Hypothalamus (tissue), 51 donors: Measurements from ENCODE around the gene ARID1B.
"Not testable (repeated sequence)": the region's sequence is repeated elsewhere in the genome, so short reads cannot be mapped to it uniquely, and the experiment has no call there.

ENCODE experiments used
- DNase-seq, 51 donors: peaks; one replicate each; lab custom pipeline; 2025; lab: John Stamatoyannopoulos, UW

Gene ARID1B

GRCh38 chr6:157137501-157137900 is 360.3 kb downstream of the ARID1B start:
- no peak for DNase-seq

GRCh38 chr6:157139054-157139708 is 362.0 kb downstream of the ARID1B start:
- peak in 1 of 51 donors; percentile 4 for DNase-seq

- DNase-seq, result no peak
Measured at GRCh38 chr6:157143171-157143889, 366.2 kb downstream of the ARID1B start.

DNA sequence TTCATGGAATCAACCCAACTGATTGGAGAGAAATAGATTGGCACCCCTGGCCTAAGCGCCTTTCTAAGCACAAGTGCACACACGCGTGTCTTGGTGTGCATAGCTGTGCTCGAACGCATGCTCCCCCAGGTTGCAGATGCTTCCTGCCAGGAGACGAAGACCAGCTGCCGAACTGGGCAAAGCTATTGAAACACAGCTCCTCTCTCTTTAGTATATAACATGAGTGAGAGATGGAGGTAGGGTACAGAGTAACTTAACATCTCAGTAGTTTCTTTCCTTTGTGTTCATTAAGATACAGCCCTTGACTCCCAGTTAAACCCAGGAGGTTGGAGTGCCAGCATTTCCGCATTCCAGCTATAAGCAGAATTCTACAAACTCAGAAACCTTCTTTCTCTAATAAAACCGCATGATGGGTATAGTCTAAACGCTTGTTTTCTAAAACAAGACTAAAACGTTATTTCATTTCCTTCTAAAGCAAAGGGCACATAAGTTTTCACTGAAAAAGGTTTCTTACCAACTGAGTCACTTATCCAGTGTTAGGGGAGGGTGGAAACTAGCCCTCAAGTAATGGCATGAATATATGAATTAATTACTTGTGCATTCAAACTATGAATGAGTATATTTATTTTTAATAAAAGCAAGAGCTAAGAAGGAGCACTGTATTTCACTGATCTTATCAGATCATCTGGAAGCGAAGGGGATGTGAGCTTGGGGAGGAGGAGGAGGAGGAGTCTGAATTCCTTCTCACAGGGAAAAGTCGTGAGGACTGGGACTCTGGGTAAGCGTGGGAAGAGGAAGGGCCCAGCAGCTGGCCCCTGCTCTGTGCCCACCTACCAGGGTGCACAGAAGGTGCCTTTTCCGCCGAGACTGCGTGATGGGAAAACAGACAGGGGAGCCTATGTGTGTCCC is 367.0 kb downstream of the ARID1B start:
- DNase-seq, result no peak

GRCh38 chr6:157144859-157145568 is 367.8 kb downstream of the ARID1B start:
- DNase-seq, result no peak

DNA sequence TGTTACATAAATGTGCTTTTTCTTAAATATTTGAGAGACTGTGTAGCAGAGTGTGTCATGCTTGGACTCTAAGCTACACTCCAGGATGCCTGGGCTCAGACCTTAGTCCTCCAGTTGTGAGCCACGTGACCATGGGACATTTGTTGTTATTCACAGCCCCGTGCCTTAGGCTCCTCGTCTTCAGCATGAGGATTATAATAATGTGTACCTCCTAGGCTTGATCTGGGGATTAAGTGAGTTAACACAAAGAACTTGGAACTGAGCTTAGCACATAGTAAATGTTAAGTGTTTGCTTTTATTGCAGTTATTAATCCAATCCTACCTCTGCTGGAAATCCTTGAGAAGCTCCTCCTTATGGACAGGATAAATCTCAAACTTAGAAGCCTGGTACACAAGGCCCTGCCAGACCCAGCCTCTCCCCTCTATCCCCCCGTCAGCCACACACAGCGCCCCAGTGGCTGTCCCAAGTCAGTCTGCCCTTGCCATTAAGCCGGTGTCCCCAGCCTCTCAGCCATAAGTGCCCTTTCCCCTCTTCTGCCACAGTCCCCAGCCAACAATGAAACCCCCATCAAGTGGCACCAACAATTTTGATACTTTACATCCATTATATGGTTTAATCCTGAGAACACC is 368.6 kb downstream of the ARID1B start:
- peak in 1 of 51 donors; percentile 28 for DNase-seq

DNA sequence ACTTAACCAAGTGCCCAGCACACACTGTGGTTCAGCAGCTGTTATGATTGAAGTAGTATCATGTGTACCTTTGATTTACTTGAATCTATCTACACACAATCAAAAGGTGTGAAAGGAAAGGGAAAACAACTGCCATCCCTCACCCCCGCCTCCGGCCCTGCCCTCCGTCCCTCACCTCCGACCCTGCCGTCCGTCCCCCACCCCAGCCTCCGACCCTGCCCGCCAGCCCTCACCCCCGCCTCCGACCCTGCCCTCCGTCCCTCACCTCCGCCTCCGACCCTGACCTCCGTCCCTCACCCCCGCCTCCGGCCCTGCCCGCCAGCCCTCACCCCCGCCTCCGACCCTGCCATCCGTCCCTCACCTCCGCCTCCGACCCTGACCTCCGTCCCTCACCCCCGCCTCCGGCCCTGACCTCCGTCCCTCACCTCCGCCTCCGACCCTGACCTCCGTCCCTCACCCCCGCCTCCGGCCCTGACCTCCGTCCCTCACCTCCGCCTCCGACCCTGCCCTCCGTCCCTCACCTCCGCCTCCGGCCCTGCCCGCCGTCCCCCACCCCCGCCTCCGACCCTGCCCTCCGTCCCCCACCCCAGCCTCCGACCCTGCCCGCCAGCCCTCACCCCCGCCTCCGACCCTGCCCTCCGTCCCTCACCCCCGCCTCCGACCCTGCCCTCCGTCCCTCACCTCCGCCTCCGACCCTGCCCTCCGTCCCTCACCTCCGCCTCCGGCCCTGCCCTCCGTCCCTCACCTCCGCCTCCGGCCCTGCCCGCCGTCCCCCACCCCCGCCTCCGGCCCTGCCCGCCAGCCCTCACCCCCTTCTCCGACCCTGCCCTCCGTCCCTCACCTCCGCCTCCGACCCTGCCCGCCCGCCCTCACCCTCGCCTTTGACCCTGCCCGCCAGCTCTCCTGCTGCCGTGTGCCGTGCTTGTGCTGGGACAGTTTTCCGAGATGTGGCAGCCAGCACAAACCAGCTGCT is 370.2 kb downstream of the ARID1B start:
- DNase-seq, result not testable (repeated sequence)

GRCh38 chr6:157148391-157149323 is 371.5 kb downstream of the ARID1B start:
- DNase-seq, result peak in 47 of 51 donors; percentile 12 to 88 (median 58)

GRCh38 chr6:157150076-157150475 is 372.9 kb downstream of the ARID1B start:
- no peak for DNase-seq

- peak in 1 of 51 donors; percentile 42 for DNase-seq
Measured at GRCh38 chr6:157151029-157151428, 373.9 kb downstream of the ARID1B start.

DNA sequence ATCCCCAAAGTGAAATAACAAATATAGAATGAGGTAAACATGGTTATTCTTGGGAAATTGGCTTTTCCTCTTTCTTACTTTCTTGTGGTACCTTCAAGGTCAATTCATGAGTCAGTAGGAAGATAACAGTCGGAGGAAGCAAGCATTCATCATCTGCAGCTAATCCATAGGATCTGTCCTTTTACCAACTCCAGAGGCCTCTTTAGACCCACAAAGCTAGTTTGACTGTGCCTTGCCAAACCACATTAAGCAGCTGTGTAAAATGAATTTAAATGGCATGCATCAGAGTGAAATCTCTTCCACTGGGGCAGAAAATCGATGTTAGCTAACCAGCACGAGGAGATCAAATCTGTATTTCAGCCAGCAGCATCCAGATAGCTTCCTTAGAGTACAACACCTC is 374.8 kb downstream of the ARID1B start:
- DNase-seq, result no peak

GRCh38 chr6:157152556-157152955 is 375.4 kb downstream of the ARID1B start:
- no peak for DNase-seq

DNA sequence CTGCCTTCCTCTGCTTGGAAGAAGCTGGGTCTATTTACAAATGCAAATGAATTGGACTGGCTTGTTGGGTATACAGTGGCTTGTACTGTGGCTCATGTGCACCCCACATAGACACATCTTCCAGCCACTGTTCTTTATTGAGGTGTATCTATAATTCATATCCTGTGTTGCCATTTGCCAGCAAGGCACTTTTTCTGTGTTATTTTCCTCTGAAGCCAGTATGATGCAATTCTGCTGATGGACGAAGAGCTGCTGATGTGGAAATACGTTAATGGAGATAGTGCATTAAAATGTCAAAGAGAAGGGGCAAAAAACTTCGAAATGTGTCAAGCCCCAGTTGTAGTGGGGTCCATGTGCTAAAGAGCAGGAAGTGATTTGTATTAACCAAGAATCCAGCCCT is 378.6 kb downstream of the ARID1B start:
- no peak for DNase-seq

GRCh38 chr6:157157258-157157657 is 380.1 kb downstream of the ARID1B start:
- no peak for DNase-seq

GRCh38 chr6:157158456-157158855 is 381.3 kb downstream of the ARID1B start:
- DNase-seq, result no peak

DNA sequence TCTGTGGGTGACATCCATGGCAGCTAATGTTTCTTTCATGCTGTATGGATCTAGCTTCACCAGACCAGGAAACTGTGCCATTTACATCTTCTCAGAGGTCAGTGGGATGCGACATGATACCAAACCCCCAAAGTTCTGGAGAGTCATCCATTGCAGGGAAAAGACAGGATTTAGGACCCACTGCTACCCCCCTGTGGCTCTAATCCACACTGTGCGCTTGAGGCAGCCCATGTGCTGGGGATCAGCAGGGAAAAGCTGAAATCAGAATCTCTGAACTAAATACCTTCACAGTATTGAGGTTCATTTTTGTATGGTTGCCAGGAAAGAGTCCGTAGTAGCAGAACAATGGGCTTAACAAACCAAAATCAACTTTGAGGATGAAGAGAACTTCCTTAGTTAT is 381.7 kb downstream of the ARID1B start:
- no peak for DNase-seq

DNA sequence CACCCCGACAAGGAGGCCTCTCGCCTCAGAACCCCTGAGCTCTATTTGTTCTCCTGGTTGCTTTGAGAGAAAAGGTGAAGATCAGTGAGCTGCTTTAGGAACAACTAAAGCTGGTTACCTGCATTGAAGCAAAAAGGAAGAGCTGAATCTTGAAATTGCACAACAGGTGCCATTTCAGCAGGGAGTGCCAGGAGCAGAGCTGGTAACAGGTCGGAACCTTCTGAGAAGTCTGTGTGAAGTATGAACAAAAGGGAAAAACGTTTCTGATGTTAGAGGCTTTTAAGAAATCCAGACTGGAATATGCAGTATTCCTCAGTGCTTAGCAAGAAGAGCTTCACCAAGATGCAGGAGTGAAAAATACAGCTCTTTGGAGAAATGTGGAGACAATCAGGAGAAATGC is 382.2 kb downstream of the ARID1B start:
- no peak for DNase-seq

DNA sequence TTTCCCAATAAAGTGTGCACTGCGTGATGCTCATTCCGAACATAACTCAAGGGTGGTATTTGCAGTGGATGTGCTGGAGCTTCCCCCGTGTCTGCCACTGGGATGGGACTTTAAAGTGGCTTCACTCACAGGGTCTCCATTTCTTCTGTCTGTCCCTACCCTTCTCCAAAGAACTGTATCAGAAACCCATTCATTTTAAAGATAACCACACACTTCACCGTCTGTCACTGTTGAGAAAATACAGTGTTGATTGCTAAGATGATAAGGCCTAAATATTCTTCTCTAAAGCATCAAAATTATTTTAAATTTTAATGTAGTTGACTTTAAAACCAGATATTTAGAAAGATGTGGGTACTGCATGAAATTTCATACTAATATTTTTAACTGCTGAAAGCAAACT is 384.7 kb downstream of the ARID1B start:
- no peak for DNase-seq
